MCF 10A (cell line): Measurements from ENCODE around the gene RNF31. TPM values are rescaled to one million over a fixed set of nuclear protein-coding genes. Genes with fewer than 3 reads are reported as not detected.
A peak's percentile ranks its signal among the peaks of the same experiment; 100 is the strongest.

Experiments
- BruUV-seq: library from RNA; stranded (reverse); fragments of 400-500 nt; replicated peaks from 2 replicates; lab custom pipeline; 2021; lab: Mats Ljungman, UMichigan
- CTCF ChIA-PET: fragments of 300-600 bp; sonication (Branson Sonifier 250); formaldehyde crosslinking; extraction: SDS; loops from one replicate; lab custom pipeline; 2021; ENCODE audit warnings: antibody characterized with exemption, inconsistent platforms; lab: Yijun Ruan, JAX
- POLR2A ChIA-PET: fragments of 300-600, 350-650 bp; sonication (Branson Sonifier 250); formaldehyde crosslinking; extraction: SDS; loops from one replicate; lab custom pipeline; 2020; ENCODE audit warnings: antibody characterized with exemption, inconsistent platforms; lab: Yijun Ruan, JAX
- DNase-seq: peaks from one replicate; pipeline ENCODE4 v3.0.0-alpha.2; 2018; ENCODE audit not compliant: unreplicated experiment
- H3K27ac Mint-ChIP-seq: one replicate; pipeline ENCODE4 v1.8.0; 2022; ENCODE audit warnings: mild to moderate bottlenecking, low read depth, mixed read lengths; ENCODE audit not compliant: unreplicated experiment
- H3K27me3 Mint-ChIP-seq: one replicate; pipeline ENCODE4 v1.8.0; 2022; ENCODE audit warnings: mixed read lengths; ENCODE audit not compliant: insufficient read depth, unreplicated experiment
- H3K36me3 Mint-ChIP-seq: one replicate; pipeline ENCODE4 v1.8.0; 2022; ENCODE audit warnings: mild to moderate bottlenecking, moderate library complexity, mixed read lengths; ENCODE audit not compliant: insufficient read depth, unreplicated experiment
- H3K4me1 Mint-ChIP-seq: one replicate; pipeline ENCODE4 v1.8.0; 2022; ENCODE audit warnings: mixed read lengths; ENCODE audit not compliant: insufficient read depth, unreplicated experiment
- H3K4me3 Mint-ChIP-seq: one replicate; pipeline ENCODE4 v1.8.0; 2022; ENCODE audit warnings: mild to moderate bottlenecking, moderate library complexity, mixed read lengths; ENCODE audit not compliant: unreplicated experiment
- H3K9me3 Mint-ChIP-seq: one replicate; pipeline ENCODE4 v1.8.0; 2022; ENCODE audit warnings: mixed read lengths; ENCODE audit not compliant: unreplicated experiment
- CTCF ChIP-seq: fragments of 200-600 bp; IDR thresholded peaks from one replicate; pipeline ENCODE4 v1.8.0; 2022; ENCODE audit warnings: antibody characterized with exemption, mild to moderate bottlenecking; ENCODE audit not compliant: unreplicated experiment
- intact Hi-C: fragments of 100-400 bp; cut with micrococcal nuclease; formaldehyde crosslinking; loops from 2 replicates; pipeline ENCODE4 v1.14.1; 2022
- total RNA-seq: library from RNA; stranded (reverse); gene quantifications from 2 replicates; pipeline ENCODE4 v1.2.3, GENCODE V29; 2022

RNF31 gene
- total RNA-seq, 1 experiment from 2014 or later = 67.4 TPM

GRCh38 chr14:24162093-24162492, 14.8 kb downstream of the RNF31 start:
- no peak overlapping the region for H3K27ac Mint-ChIP-seq
- H3K27me3 Mint-ChIP-seq = no peaks in the 10 kb centered on the region
- peak overlapping the region; percentile 88 for H3K4me3 Mint-ChIP-seq
- H3K9me3 Mint-ChIP-seq = no peaks in the 10 kb centered on the region
- H3K36me3 Mint-ChIP-seq = peaks cover 67% of the 10 kb centered on the region
- CTCF ChIA-PET = interaction anchor here (1.2 to 6.8 kb wide), 12 partner anchors 11 to 141 kb away, joined by 4 to 141 read pairs (median 8); partner anchors contain the start of genes DCAF11, IPO4, NRL and PSME2
- DNase-seq = no peak
- intact Hi-C loops = loop anchor here (5.0 kb wide), 1 partner anchor 70 kb away; the partner anchor contains the start of gene PCK2
- POLR2A ChIA-PET = interaction anchor here (0.6 to 3.7 kb wide), 9 partner anchors 9 to 1510 kb away, joined by 3 to 30 read pairs (median 6); partner anchors contain the start of genes DCAF11, IPO4, NRL and PSME1
- no TSS peak for BruUV-seq
- no peak for TF ChIP-seq CTCF
- peaks cover 11% of the 10 kb centered on the region for H3K4me1 Mint-ChIP-seq

GRCh38 chr14:24164518-24164991, 17.3 kb downstream of the RNF31 start:
- no peak overlapping the region for H3K27ac Mint-ChIP-seq
- no peaks in the 10 kb centered on the region for H3K9me3 Mint-ChIP-seq
- intact Hi-C loops = loop anchor here (5.0 kb wide), 1 partner anchor 72 kb away; the partner anchor contains the start of gene PCK2
- H3K4me3 Mint-ChIP-seq = no peak overlapping the region
- no peaks in the 10 kb centered on the region for H3K27me3 Mint-ChIP-seq
- H3K36me3 Mint-ChIP-seq = peaks cover 53% of the 10 kb centered on the region
- CTCF ChIA-PET = interaction anchor here (0.9 to 1.6 kb wide), 3 partner anchors 28 to 74 kb away, joined by 3 to 4 read pairs (median 3); partner anchors contain the start of gene PSME1
- POLR2A ChIA-PET = interaction anchor here (0.8 kb wide), 1 partner anchor 9 kb away, joined by 3 read pairs; no protein-coding TSS in a partner anchor
- BruUV-seq = no TSS peak
- no peak for TF ChIP-seq CTCF
- DNase-seq = no peak
- H3K4me1 Mint-ChIP-seq = peaks cover 19% of the 10 kb centered on the region

GRCh38 chr14:24165785-24166184, 18.5 kb downstream of the RNF31 start:
- ChIA-PET POLR2A (interaction anchor here (0.7 kb wide), 1 partner anchor 175 kb away, joined by 3 read pairs; no protein-coding TSS in a partner anchor), CTCF (interaction anchor here (0.6 to 1.6 kb wide), 3 partner anchors 30 to 75 kb away, joined by 3 to 4 read pairs (median 3); partner anchors contain the start of gene PSME1)
- DNase-seq = no peak
- H3K9me3 Mint-ChIP-seq = no peaks in the 10 kb centered on the region
- no TSS peak for BruUV-seq
- no peaks in the 10 kb centered on the region for H3K27me3 Mint-ChIP-seq
- H3K27ac Mint-ChIP-seq = peak overlapping the region; percentile 64
- H3K4me1 Mint-ChIP-seq = peaks cover 12% of the 10 kb centered on the region
- intact Hi-C loops = no loop called here
- no peak overlapping the region for H3K4me3 Mint-ChIP-seq
- TF ChIP-seq CTCF = no peak
- peaks cover 53% of the 10 kb centered on the region for H3K36me3 Mint-ChIP-seq

GRCh38 chr14:24167469-24168114, 20.3 kb downstream of the RNF31 start:
- H3K36me3 Mint-ChIP-seq = peaks cover 42% of the 10 kb centered on the region
- no peaks in the 10 kb centered on the region for H3K27me3 Mint-ChIP-seq
- POLR2A ChIA-PET = interaction anchor here (1.1 kb wide), 2 partner anchors 11 to 26 kb away, joined by 3 to 5 read pairs; partner anchors contain the start of gene EMC9
- intact Hi-C loops = no loop called here
- CTCF ChIA-PET = interaction anchor here (1.1 kb wide), 1 partner anchor 12 kb away, joined by 3 read pairs; no protein-coding TSS in a partner anchor
- no peak for DNase-seq
- peaks cover 8% of the 10 kb centered on the region for H3K4me1 Mint-ChIP-seq
- TF ChIP-seq CTCF = no peak
- BruUV-seq = no TSS peak
- H3K27ac Mint-ChIP-seq = no peak overlapping the region
- H3K9me3 Mint-ChIP-seq = no peaks in the 10 kb centered on the region
- no peak overlapping the region for H3K4me3 Mint-ChIP-seq
